Hematopoietic multipotent progenitor cell (in vitro differentiated cells): ENCODE results near the gene VPS29. TPM values are rescaled to one million over a fixed set of nuclear protein-coding genes. Genes with fewer than 3 reads are reported as not detected.
"Not testable (repeated sequence)": the region's sequence is repeated elsewhere in the genome, so short reads cannot be mapped to it uniquely, and the experiment has no call there.

Experiments used
- DNase-seq, 3 donors: peaks; one replicate each; pipeline ENCODE4 v3.0.0-alpha.2; 2011 to 2015; ENCODE audit warnings: low read depth in 2 of 3, low spot score in 2 of 3
- total RNA-seq: library from RNA; depleted of rRNA; stranded (reverse); fragments of >200 nt; gene quantifications from one replicate; pipeline ENCODE4 v1.2.3, GENCODE V29; 2012

The VPS29 gene
- 22.9 TPM for total RNA-seq

GRCh38 chr12:110501752-110502738, at the start of gene VPS29, which contains the start of gene RAD9B:
VPS29 (minus strand) TSS chr12:110502111; CDS start chr12:110502051, 60 bp downstream.
RAD9B (plus strand) TSS chr12:110502331; CDS start chr12:110502338, 7 bp downstream.
- peak; percentile 97 to 99 (median 99) for DNase-seq

- no peak for DNase-seq
Measured at GRCh38 chr12:110550981-110551380, 49.1 kb upstream of the VPS29 start.

- DNase-seq: no peak
Measured at GRCh38 chr12:110549716-110550115, 47.8 kb upstream of the VPS29 start.

GRCh38 chr12:110548678-110549077, 46.8 kb upstream of the VPS29 start:
- DNase-seq: no peak

- DNase-seq: no peak
Measured at GRCh38 chr12:110547090-110547489, 45.2 kb upstream of the VPS29 start.

- DNase-seq: no peak
Measured at GRCh38 chr12:110546339-110546738, 44.4 kb upstream of the VPS29 start.

GRCh38 chr12:110545812-110546211, 43.9 kb upstream of the VPS29 start:
- no peak for DNase-seq

- DNase-seq: not testable (repeated sequence)
Measured at GRCh38 chr12:110545259-110545658, 43.3 kb upstream of the VPS29 start.

GRCh38 chr12:110543965-110544364, 42.1 kb upstream of the VPS29 start:
- DNase-seq: no peak

GRCh38 chr12:110543252-110543959, 41.5 kb upstream of the VPS29 start:
- DNase-seq: no peak

- DNase-seq: no peak
Measured at GRCh38 chr12:110540048-110540447, 38.1 kb upstream of the VPS29 start.

- DNase-seq: no peak
Measured at GRCh38 chr12:110538869-110539622, 37.1 kb upstream of the VPS29 start.

GRCh38 chr12:110537605-110538409, 35.9 kb upstream of the VPS29 start:
- no peak for DNase-seq

- no peak for DNase-seq
Measured at GRCh38 chr12:110536834-110537604, 35.1 kb upstream of the VPS29 start.

GRCh38 chr12:110534811-110535210, 32.9 kb upstream of the VPS29 start:
- no peak for DNase-seq

- DNase-seq: no peak
Measured at GRCh38 chr12:110533607-110534006, 31.7 kb upstream of the VPS29 start.

GRCh38 chr12:110532644-110533043, 30.7 kb upstream of the VPS29 start:
- DNase-seq: no peak

GRCh38 chr12:110531741-110532333, 29.9 kb upstream of the VPS29 start:
- no peak for DNase-seq

GRCh38 chr12:110530511-110530910, 28.6 kb upstream of the VPS29 start:
- DNase-seq: no peak
